HG02943 (cell line): ENCODE data around the gene TEX2.
A peak's percentile ranks its signal among the peaks of the same experiment; 100 is the strongest.

Experiments used
- ATAC-seq: cut with Tn5 transposase; IDR thresholded peaks from one replicate; pipeline ENCODE4 v1.9.1; 2021; ENCODE audit warnings: mild to moderate bottlenecking, low read depth, moderate library complexity; ENCODE audit not compliant: unreplicated experiment

The TEX2 gene

GRCh38 chr17:64125937-64126336 is 137.1 kb downstream of the TEX2 start:
- ATAC-seq = no peak

- ATAC-seq = no peak
Observed at GRCh38 chr17:64124609-64125008, 138.5 kb downstream of the TEX2 start.

- no peak for ATAC-seq
Observed at GRCh38 chr17:64123114-64123513, 139.9 kb downstream of the TEX2 start.

- ATAC-seq = peak; percentile 74
Observed at GRCh38 chr17:64120972-64121786, 141.9 kb downstream of the TEX2 start.

- no peak for ATAC-seq
Observed at GRCh38 chr17:64120159-64120810, 142.8 kb downstream of the TEX2 start.

GRCh38 chr17:64117981-64118979 is 144.8 kb downstream of the TEX2 start:
- no peak for ATAC-seq

- ATAC-seq = no peak
Observed at GRCh38 chr17:64115822-64116534, 147.1 kb downstream of the TEX2 start.

GRCh38 chr17:64115043-64115698 is 147.9 kb downstream of the TEX2 start:
- ATAC-seq = no peak

GRCh38 chr17:64113006-64113405 is 150.1 kb downstream of the TEX2 start:
- no peak for ATAC-seq

- no peak for ATAC-seq
Observed at GRCh38 chr17:64111831-64112230, 151.2 kb downstream of the TEX2 start.

- ATAC-seq = no peak
Observed at GRCh38 chr17:64110379-64111152, 152.5 kb downstream of the TEX2 start.

GRCh38 chr17:64109400-64109799 is 153.7 kb downstream of the TEX2 start:
- ATAC-seq = no peak

GRCh38 chr17:64107500-64108236 is 155.4 kb downstream of the TEX2 start:
- no peak for ATAC-seq

GRCh38 chr17:64106918-64107317 is 156.1 kb downstream of the TEX2 start:
- ATAC-seq = no peak

GRCh38 chr17:64103391-64104364 is 159.4 kb downstream of the TEX2 start:
- ATAC-seq = no peak

GRCh38 chr17:64102627-64103390 is 160.3 kb downstream of the TEX2 start:
- ATAC-seq = no peak
